Suppressor macrophage treated with lipopolysaccharide for 1 hour (primary cell): Measurements from ENCODE around the gene GREB1L.

ENCODE experiments used
- DNase-seq, 3 donors: peaks; one replicate each; pipeline ENCODE4 v3.0.0-alpha.2; 2020 to 2022

Gene GREB1L

DNA sequence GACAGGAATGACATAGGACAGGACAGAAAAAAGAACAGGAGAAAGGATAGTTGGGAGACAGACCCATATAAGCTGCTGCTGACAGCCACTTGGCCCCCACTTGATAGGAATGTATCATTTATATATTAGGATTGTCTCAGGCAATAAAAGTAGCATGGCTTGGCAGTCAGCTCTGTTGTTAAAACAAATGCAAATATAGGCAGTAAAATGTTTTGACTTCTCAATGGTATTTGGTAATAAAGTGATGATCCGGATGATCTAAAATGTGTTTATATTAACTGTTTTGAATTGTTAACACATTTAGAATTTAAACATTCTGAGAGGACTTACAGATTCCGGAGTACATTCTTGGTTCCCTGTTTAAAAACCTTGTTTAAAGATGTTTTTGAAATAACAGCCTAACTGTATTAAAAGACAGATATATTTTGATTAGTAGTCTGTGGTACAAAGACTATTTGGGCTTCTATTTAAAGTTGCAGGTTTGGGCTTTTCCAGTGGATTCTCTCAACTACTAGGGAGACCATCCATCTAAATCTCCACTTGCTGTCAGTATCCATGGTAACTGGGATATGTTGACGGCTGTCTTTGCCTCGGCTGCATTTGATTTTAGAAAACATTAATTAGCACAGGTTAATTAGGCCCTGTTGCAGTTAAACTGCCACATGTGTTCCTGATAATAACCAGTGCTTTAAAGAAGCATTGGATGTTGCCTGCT, 210.9 kb downstream of the GREB1L start:
- no peak for DNase-seq

GRCh38 chr18:21453511-21453901, 211.5 kb downstream of the GREB1L start:
- peak; percentile 43 to 61 (median 51) for DNase-seq

GRCh38 chr18:21454725-21455124, 212.7 kb downstream of the GREB1L start:
- no peak for DNase-seq

GRCh38 chr18:21456428-21457178, 214.6 kb downstream of the GREB1L start:
- DNase-seq = no peak

DNA sequence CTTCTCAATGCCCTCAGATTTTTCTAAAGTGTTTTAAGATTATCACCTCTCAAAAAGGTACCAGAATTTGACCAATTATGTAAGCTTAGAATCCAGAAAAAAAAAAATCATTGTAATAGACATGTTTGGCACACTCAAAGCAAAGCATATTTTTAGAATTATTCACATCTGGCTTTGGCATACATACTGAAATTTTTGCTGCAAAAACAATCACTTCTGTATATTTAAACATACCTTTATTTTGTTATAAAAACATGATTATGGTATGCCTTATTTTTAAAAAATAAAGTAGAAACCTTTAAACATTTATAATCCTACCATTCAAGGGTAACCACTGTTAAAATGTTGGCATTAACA, 215.1 kb downstream of the GREB1L start:
- no peak for DNase-seq

GRCh38 chr18:21458310-21458709, 216.3 kb downstream of the GREB1L start:
- no peak for DNase-seq

DNA sequence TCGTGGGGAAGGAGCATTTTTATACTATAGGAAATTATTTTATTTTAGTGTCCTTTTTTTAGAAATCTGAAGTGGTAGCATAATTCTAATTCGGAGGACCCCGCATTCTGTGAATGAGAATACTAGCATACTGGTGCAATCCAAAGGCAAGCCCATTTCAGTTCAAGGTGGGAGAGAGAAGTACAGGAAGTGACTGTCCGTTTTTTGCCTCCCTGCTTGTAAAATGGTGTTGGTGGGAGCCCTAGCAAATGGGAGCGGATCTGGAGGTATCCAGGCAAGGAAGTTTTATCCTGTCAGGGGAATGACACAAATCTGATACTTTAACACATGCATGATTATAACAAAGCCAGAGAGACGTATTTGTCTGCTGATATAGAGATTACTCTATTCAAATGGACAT, 216.8 kb downstream of the GREB1L start:
- no peak for DNase-seq

GRCh38 chr18:21459706-21460286, 217.8 kb downstream of the GREB1L start:
- DNase-seq = no peak

DNA sequence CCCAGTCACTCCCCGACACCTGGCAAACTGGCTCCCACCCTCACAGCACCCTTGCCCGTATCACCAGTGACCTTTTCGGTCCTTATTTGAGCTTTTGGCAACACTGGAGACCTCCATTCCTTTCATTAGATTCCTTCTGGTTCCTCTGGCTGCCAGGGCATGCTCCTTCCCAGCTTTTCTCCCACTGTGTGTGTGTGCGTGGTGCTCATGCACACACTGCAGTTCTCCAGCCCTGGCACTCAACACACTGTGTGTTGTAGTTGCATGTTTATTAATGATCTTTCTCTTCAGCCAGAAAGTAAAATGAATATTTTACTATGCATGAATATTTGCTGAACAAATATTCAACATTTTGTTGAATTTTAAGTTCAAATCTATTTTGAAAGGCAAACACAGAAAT, 219.4 kb downstream of the GREB1L start:
- DNase-seq = no peak

GRCh38 chr18:21463718-21464117, 221.7 kb downstream of the GREB1L start:
- no peak for DNase-seq

- no peak for DNase-seq
Measured at GRCh38 chr18:21468514-21469164, 226.6 kb downstream of the GREB1L start.

GRCh38 chr18:21472741-21473140, 230.7 kb downstream of the GREB1L start:
- DNase-seq = no peak

DNA sequence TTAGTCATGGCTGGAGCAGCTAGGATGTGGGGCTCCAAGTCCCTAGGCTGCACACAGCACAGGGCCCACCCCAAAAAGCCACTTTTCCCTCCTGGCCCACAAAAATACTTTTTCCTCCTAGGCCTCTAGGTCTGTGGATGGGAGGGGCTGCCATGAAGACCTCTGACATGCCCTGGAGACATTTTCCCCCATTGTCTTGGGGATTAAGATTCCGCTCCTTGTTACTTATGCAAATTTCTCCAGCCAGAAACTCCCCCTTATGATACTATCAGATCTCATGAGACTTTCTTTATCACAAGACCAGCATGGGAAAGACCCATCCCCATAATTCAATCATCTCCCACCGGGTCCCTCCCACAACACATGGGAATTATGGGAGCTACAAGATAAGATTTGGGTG, 232.6 kb downstream of the GREB1L start:
- DNase-seq = no peak

DNA sequence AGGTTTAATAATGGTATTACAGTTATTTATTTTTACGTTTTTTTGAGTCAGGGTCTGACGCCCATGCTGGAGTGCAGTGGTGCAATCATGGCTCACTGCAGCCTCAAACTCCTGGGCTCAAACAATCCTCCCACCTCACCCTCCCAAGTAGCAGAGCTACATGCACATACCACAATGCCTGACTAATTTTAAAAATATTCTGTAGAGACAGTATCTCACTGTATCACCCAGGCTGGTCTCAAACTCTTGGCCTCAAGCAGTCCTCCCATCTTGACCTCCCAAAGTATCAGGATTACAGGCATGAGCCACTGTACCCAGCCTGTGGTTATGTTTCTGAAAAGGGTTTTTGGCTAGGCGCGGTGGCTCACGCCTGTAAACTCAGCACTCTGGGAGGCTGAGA, 237.7 kb downstream of the GREB1L start:
- no peak for DNase-seq

DNA sequence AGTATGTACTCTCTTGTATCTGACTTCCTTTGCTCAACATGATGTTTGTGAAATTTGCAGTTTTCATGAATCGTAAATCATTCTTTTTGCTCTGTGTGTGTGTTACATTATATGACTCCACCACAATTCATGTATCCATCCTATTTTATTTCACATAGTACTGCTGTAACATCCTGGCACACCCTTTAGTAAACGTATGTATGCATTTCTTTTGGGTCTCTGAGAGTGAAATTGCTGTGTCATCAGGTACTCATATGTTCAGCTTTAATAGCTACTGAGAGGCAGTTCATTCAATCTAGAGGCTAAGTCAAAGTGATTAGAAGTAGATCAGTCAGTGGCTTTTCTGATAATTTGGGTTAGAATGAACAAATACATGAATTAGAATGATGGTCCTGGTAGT, 239.7 kb downstream of the GREB1L start:
- DNase-seq = no peak

GRCh38 chr18:21483051-21483450, 241.0 kb downstream of the GREB1L start:
- no peak for DNase-seq

- no peak for DNase-seq
Measured at GRCh38 chr18:21484851-21485636, 243.0 kb downstream of the GREB1L start.

DNA sequence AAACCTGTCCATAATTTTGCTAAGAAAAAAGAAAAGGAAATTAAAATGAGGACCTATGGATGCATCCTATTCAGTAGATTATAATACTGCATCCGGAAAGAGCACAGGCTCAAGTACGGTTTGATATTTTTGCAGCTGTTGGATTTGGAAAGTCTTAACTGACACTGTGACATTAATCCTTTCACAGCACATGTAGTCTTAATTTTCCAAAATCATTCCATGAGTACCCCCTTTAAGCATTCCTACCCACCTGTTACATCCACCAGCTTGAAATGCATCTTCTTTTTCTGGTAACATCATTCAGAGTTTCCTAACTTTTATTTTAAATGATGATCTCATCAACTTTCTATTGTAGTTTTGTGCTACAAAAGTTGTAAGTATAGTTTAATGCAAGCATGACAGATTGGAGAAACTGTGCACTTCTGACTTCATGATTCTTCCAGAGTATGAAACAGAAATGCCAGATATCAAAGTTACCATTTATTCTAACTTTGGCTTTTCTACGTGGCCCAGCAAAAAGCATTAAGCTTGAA, 244.9 kb downstream of the GREB1L start:
- DNase-seq = no peak

DNA sequence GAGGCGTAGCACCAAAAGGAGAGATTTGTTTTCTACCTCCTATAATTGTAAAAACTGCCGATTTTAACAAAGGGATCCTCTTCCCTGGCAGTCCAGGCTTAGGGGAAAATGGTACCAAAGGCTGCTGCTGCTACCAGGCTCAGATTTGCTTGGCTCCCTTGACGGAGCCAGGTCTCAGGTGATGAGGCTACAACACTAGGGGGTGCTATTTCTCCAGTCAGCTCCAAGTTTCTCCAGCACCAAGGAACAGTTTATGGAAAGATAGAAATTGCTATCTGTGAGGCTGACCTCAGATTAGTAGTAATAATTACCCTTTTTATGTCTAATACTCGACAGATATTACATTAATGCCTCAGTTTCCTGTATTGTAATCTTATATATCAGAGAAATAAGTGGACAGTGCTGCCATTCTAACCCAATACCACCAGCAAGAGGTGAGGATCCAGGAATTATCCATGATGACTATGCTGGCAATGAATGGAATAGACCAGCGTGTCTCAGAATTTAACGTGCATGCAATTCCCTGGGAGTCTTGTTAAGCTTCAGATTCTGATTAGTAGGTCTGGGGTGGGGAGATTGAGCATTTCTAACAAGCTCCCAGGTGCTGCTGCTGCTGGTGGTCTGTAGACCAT, 247.2 kb downstream of the GREB1L start:
- DNase-seq = peak; percentile 50 to 69 (median 64)

DNA sequence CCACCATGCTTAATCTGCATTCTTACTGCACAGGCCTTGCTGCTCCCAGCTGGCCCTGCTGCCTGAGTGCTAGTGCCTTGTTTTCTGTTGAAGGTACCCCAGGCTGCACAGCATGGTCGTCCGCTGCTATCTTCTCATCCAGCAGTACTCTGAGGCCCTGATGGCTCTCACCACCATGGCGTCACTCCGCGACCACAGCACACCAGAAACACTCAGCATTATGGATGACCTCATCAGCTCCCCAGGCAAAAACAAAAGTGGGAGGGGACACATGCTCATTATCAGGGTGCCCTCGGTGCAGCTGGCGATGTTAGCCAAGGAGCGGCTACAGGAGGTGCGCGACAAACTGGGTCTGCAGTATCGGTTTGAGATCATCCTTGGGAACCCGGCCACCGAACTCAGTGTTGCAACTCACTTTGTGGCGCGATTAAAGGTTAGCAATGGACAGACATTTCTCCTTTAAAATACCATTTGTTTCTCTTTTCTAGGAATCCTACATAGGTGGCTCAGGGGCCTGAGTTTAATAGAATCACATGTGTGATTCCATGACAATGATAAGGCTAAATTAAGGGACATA, 248.0 kb downstream of the GREB1L start:
- DNase-seq = no peak

GRCh38 chr18:21490748-21491147, 248.7 kb downstream of the GREB1L start:
- no peak for DNase-seq
